Neural cell (in vitro differentiated cells): ENCODE results near the gene SMG6. TPM values are rescaled to one million over a fixed set of nuclear protein-coding genes. Genes with fewer than 3 reads are reported as not detected.

Source experiments
- H2AFZ ChIP-seq: fragments of 200-600, 300-800 bp; sonication (generic), shearing (Covaris generic); 2 replicates; pipeline ENCODE4 v1.6.0; 2014; ENCODE audit warnings: low read depth, mild to moderate bottlenecking, antibody characterized with exemption, low read length, moderate library complexity
- H3F3A ChIP-seq: fragments of 200-600 bp; shearing (Covaris generic); 2 replicates; pipeline ENCODE4 v1.6.1; 2016; ENCODE audit warnings: mild to moderate bottlenecking, moderate library complexity, mixed read lengths, antibody characterized with exemption, low read length; ENCODE audit not compliant: insufficient read depth, poor library complexity, severe bottlenecking
- H3K27ac ChIP-seq: fragments of 200-600, 300-800 bp; sonication (generic), shearing (Covaris generic); 2 replicates; pipeline ENCODE4 v1.5.1; 2014; ENCODE audit warnings: mild to moderate bottlenecking, low read length, moderate library complexity
- H3K27me3 ChIP-seq: fragments of 300-800, 200-600 bp; sonication (generic), shearing (Covaris generic); 2 replicates; pipeline ENCODE4 v1.6.0; 2014; ENCODE audit warnings: mild to moderate bottlenecking, low read depth, low read length, moderate library complexity; ENCODE audit not compliant: insufficient read depth
- H3K36me3 ChIP-seq: fragments of 300-800, 200-600 bp; sonication (generic), shearing (Covaris generic); 2 replicates; pipeline ENCODE4 v1.5.1; 2014; ENCODE audit warnings: mild to moderate bottlenecking, antibody characterized with exemption, low read length, moderate library complexity; ENCODE audit not compliant: insufficient read depth
- H3K4me2 ChIP-seq: fragments of 300-800, 200-600 bp; sonication (generic), shearing (Covaris generic); 2 replicates; pipeline ENCODE4 v1.6.0; 2014; ENCODE audit warnings: mild to moderate bottlenecking, low read length
- H3K4me3 ChIP-seq: fragments of 300-800, 200-600 bp; sonication (generic), shearing (Covaris generic); 2 replicates; pipeline ENCODE4 v1.5.1; 2014; ENCODE audit warnings: mild to moderate bottlenecking, low read length, moderate library complexity
- H3K79me2 ChIP-seq: fragments of 200-600 bp; shearing (Covaris generic); replicated peaks from 2 replicates; pipeline ENCODE4 v1.6.0; 2014; ENCODE audit warnings: mild to moderate bottlenecking, low read length, moderate library complexity; ENCODE audit not compliant: insufficient read depth
- H3K9ac ChIP-seq: fragments of 300-800, 200-600 bp; sonication (generic), shearing (Covaris generic); 2 replicates; pipeline ENCODE4 v1.6.1; 2016; ENCODE audit warnings: mild to moderate bottlenecking, low read length, mixed read lengths
- H3K9me2 ChIP-seq: fragments of 200-600 bp; shearing (Covaris generic); 2 replicates; pipeline ENCODE4 v1.6.1; 2016; ENCODE audit warnings: mild to moderate bottlenecking, low read length, mixed read lengths; ENCODE audit not compliant: insufficient read depth
- H3K9me3 ChIP-seq: fragments of 200-600, 300-800 bp; sonication (generic), shearing (Covaris generic); 2 replicates; pipeline ENCODE4 v1.6.1; 2016; ENCODE audit warnings: mild to moderate bottlenecking, mixed run types, low read length, moderate library complexity, mixed read lengths
- H4K20me1 ChIP-seq: fragments of 200-600 bp; shearing (Covaris generic); 2 replicates; pipeline ENCODE4 v1.6.1; 2016; ENCODE audit warnings: mild to moderate bottlenecking, mixed run types; ENCODE audit not compliant: insufficient read depth
- EP300 ChIP-seq: fragments of 450-650 bp; conservative IDR thresholded peaks from 2 replicates; pipeline ENCODE4 v1.6.1; 2014; ENCODE audit warnings: antibody characterized with exemption, mild to moderate bottlenecking, moderate library complexity; ENCODE audit not compliant: poor library complexity, severe bottlenecking
- EZH2 ChIP-seq: fragments of 200-600, 300-800 bp; shearing (Covaris generic), sonication (generic); IDR thresholded peaks from 2 replicates; pipeline ENCODE4 v1.6.1; 2014; ENCODE audit warnings: antibody characterized with exemption, low read length, borderline replicate concordance, mild to moderate bottlenecking; ENCODE audit not compliant: insufficient read depth, poor library complexity, severe bottlenecking
- MXI1 ChIP-seq: fragments of 450-650 bp; conservative IDR thresholded peaks from 2 replicates; pipeline ENCODE4 v1.6.1; 2014; ENCODE audit warnings: antibody characterized with exemption, mild to moderate bottlenecking; ENCODE audit not compliant: poor library complexity, severe bottlenecking
- POLR2AphosphoS5 ChIP-seq: IDR thresholded peaks from 2 replicates; pipeline ENCODE4 v1.6.1; 2012
- RAD21 ChIP-seq: fragments of 450-650 bp; conservative IDR thresholded peaks from 2 replicates; pipeline ENCODE4 v1.6.1; 2014; ENCODE audit warnings: antibody characterized with exemption, mild to moderate bottlenecking, moderate library complexity
- SMC3 ChIP-seq: fragments of 450-650 bp; conservative IDR thresholded peaks from 2 replicates; pipeline ENCODE4 v1.6.1; 2014; ENCODE audit warnings: antibody characterized with exemption, mild to moderate bottlenecking, moderate library complexity; ENCODE audit not compliant: poor library complexity
- TAF1 ChIP-seq: IDR thresholded peaks from 2 replicates; pipeline ENCODE4 v1.6.1; 2012; ENCODE audit warnings: low read depth
- polyA plus RNA-seq: library from polyadenylated mRNA; depleted of rRNA; stranded (reverse); fragments of >200 nt; gene quantifications from 2 replicates; pipeline ENCODE4 v1.2.3, GENCODE V29; 2014
- TF ChIP-seq, protein P1 (sequence below): IDR thresholded peaks from 2 replicates; pipeline ENCODE4 v1.6.1; 2012; ENCODE audit warnings: borderline replicate concordance
- TF ChIP-seq, protein P2 (sequence below): fragments of 450-650 bp; IDR thresholded peaks from 2 replicates; pipeline ENCODE4 v1.5.1; 2014; ENCODE audit warnings: antibody characterized with exemption, mild to moderate bottlenecking, moderate library complexity; ENCODE audit not compliant: poor library complexity, severe bottlenecking

SMG6 gene
- polyA plus RNA-seq, 1 donor from 2014 or later, result 13.9 TPM

DNA sequence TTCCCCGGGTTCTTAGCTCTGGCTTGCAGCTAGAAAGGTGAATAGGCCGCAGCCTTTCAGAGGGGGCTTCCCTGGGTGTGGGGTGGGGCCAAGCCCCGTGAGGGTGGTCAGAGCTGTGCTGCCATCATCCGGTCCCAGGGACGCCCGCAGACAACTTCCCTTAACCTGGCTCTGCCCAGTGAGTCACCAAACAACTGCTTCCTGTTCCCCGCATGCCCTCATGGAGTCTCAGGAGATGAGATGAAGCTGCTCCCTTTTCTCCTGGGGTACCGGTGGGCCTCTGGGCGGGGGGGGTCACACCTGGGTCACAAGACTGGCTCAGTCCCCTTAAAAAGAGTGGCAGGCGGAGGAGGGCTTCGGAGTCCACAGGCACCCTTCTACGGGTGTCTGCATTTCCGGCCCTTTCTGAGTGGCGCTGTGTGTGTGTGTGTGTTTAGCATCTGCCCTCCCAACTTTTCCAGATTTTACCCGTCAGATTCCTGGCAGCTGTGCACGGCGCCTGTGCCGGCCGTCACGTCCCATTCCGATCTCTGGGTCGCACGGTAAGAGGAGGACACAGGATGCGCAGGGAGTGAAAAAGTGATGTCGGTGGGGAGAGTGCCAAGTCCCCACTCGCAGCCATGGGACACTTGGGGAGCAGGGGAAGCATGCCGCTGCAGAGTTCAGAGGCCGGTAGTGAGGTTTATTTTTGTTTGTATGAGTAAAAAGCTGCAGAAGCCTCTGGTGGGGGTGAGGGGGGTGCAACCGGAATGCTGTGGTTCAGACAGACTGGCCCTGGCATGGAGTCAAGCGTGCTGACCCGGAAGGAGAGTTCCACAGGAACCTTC lies 231.9 kb downstream of the SMG6 start (continued):
- TF ChIP-seq, protein P1, sequence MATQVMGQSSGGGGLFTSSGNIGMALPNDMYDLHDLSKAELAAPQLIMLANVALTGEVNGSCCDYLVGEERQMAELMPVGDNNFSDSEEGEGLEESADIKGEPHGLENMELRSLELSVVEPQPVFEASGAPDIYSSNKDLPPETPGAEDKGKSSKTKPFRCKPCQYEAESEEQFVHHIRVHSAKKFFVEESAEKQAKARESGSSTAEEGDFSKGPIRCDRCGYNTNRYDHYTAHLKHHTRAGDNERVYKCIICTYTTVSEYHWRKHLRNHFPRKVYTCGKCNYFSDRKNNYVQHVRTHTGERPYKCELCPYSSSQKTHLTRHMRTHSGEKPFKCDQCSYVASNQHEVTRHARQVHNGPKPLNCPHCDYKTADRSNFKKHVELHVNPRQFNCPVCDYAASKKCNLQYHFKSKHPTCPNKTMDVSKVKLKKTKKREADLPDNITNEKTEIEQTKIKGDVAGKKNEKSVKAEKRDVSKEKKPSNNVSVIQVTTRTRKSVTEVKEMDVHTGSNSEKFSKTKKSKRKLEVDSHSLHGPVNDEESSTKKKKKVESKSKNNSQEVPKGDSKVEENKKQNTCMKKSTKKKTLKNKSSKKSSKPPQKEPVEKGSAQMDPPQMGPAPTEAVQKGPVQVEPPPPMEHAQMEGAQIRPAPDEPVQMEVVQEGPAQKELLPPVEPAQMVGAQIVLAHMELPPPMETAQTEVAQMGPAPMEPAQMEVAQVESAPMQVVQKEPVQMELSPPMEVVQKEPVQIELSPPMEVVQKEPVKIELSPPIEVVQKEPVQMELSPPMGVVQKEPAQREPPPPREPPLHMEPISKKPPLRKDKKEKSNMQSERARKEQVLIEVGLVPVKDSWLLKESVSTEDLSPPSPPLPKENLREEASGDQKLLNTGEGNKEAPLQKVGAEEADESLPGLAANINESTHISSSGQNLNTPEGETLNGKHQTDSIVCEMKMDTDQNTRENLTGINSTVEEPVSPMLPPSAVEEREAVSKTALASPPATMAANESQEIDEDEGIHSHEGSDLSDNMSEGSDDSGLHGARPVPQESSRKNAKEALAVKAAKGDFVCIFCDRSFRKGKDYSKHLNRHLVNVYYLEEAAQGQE, result no peak
- no peak for TF ChIP-seq SMC3

DNA sequence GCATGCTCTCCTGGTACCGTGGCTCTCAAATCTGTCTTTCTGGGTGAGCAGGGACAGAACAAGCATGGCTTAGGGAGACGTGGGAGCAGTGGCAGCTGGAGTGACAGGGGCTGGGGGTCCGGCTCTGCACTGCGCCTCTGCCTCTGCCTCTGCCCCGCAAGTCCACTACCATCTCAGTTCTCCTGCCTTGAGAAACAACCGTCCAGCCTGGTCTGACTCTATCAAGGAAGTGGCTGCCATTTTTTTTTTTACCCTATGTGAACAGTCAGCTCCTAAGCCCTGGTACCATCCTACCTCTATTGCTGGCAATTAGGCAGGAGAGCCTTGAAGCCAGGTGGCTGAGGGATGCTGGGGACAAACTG lies 232.6 kb downstream of the SMG6 start:
- H3K36me3 ChIP-seq, result no peaks in the 10 kb centered on the region
- no peak overlapping the region for H3K4me2 ChIP-seq
- H3K9ac ChIP-seq, result no peak overlapping the region
- TF ChIP-seq EP300, result no peak
- TF ChIP-seq MXI1, result no peak
- no peak for TF ChIP-seq TAF1
- TF ChIP-seq, protein P1, result no peak
- no peak for TF ChIP-seq RAD21
- no peak for TF ChIP-seq EZH2
- TF ChIP-seq SMC3, result no peak
- TF ChIP-seq, protein P2, sequence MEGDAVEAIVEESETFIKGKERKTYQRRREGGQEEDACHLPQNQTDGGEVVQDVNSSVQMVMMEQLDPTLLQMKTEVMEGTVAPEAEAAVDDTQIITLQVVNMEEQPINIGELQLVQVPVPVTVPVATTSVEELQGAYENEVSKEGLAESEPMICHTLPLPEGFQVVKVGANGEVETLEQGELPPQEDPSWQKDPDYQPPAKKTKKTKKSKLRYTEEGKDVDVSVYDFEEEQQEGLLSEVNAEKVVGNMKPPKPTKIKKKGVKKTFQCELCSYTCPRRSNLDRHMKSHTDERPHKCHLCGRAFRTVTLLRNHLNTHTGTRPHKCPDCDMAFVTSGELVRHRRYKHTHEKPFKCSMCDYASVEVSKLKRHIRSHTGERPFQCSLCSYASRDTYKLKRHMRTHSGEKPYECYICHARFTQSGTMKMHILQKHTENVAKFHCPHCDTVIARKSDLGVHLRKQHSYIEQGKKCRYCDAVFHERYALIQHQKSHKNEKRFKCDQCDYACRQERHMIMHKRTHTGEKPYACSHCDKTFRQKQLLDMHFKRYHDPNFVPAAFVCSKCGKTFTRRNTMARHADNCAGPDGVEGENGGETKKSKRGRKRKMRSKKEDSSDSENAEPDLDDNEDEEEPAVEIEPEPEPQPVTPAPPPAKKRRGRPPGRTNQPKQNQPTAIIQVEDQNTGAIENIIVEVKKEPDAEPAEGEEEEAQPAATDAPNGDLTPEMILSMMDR, result no peak
- TF ChIP-seq POLR2AphosphoS5, result no peak
- no peaks in the 10 kb centered on the region for H3F3A ChIP-seq
- H4K20me1 ChIP-seq, result no peaks in the 10 kb centered on the region
- no peak overlapping the region for H3K4me3 ChIP-seq
- no peaks in the 10 kb centered on the region for H3K27me3 ChIP-seq
- no peaks in the 10 kb centered on the region for H3K9me3 ChIP-seq
- H3K27ac ChIP-seq, result no peak overlapping the region
- no peak overlapping the region for H2AFZ ChIP-seq
- no peaks in the 10 kb centered on the region for H3K9me2 ChIP-seq
- H3K79me2 ChIP-seq, result no peaks in the 10 kb centered on the region
